Hepatocyte (in vitro differentiated cells): ENCODE results near the gene LY86.

Experiments used
- EZH2 ChIP-seq: fragments of 200-600 bp; sonication (generic); IDR thresholded peaks from 2 replicates; pipeline ENCODE4 v1.6.1; 2016; ENCODE audit warnings: antibody characterized with exemption, mild to moderate bottlenecking, borderline replicate concordance
- EZH2phosphoT487 ChIP-seq: fragments of 200-600 bp; sonication (generic); IDR thresholded peaks from one replicate; pipeline ENCODE4 v1.6.1; 2018; ENCODE audit warnings: antibody characterized with exemption, mild to moderate bottlenecking, low read depth, moderate library complexity; ENCODE audit not compliant: unreplicated experiment, severe bottlenecking

DNA sequence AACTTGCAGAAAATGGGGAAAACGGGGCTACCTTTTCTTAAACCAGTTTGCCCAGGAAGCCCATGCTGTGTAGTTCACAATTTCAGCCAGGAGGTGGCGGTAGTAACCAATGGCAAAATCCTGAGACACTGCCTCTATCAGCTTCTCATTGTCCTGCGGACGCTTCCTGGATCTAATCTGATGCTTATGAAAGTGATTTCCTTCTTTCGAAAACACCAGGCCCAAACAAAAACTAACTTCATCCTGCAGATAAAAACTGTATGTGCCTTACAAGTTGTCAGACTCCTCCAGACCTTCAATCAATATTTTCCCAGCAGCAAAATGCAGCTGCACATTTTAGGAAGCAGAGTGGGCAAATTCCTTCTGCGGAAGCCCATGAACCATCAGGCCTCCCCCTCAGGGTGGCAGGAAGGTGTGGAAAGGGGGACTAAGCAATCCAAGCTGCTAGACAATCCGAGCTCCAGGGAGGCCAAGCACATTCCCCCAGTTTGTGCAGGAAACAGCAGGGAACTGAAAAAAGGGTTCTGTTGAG lies 88.5 kb downstream of the LY86 start:
- TF ChIP-seq EZH2phosphoT487 (no peak), EZH2 (no peak)
